Frontal cortex (tissue), 4 donors: ENCODE measurements around the gene RER1. TPM values are rescaled to one million over a fixed set of nuclear protein-coding genes. Genes with fewer than 3 reads are reported as not detected.
"Not testable (repeated sequence)": the region's sequence is repeated elsewhere in the genome, so short reads cannot be mapped to it uniquely, and the experiment has no call there.

ENCODE experiments used
- DNase-seq, 2 donors: peaks; one replicate each; pipeline ENCODE4 v3.0.0; 2012; ENCODE audit warnings: low spot score in 2 of 2
- FAIRE-seq: peaks from 2 replicates; lab custom pipeline; 2012; peaks lifted over from hg19 to GRCh38; lab: Jason Lieb, UNC
- total RNA-seq: library from RNA; depleted of rRNA; stranded (reverse); fragments of >200 nt; gene quantifications from one replicate; pipeline ENCODE4 v1.2.3, GENCODE V29; 2014
- donor health status: control.
- donor health status: control.
- donor health status: control.

Gene RER1
- total RNA-seq, 1 donor from 2014 or later, result 29.8 TPM

DNA sequence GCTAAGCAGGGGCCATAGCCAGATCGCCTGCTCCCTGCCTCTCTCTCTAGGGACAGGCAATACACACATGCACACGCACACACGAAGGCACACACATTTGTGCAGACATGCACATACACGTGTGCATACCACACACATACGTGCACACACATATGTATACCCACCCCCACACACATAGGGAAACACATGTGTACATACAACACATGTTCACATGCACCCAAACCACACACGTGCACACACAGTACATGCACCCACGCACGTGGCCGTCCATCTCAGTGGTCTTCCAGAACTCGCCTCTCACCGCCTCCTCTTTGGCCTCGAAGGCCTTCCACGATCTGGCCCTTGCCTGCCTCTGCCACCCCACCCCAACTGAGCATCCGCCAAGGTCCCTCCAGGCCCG lies 46.0 kb downstream of the RER1 start:
- DNase-seq, result no peak
- no peak for FAIRE-seq

DNA sequence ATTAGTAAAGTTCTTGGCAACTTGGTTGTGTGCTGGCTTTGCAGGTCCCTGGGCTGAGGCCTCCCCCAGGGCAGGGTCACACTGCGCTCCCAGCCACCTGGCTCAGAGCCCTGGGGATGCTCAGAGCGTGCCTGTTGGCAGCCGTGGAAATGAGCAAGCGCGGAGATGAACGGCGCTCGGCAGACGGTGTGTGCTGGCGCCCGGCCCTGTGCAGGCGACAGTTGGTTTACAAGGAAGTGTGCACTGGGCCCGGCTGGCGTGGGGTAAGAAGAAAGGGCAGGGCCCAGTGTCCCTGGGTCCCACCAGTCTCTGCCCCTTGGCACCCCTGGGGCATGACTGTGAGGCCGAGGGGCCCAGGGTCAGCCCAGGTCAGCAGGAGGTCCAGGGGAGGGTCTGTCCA lies 46.4 kb downstream of the RER1 start:
- DNase-seq (no peak), FAIRE-seq (no peak)

DNA sequence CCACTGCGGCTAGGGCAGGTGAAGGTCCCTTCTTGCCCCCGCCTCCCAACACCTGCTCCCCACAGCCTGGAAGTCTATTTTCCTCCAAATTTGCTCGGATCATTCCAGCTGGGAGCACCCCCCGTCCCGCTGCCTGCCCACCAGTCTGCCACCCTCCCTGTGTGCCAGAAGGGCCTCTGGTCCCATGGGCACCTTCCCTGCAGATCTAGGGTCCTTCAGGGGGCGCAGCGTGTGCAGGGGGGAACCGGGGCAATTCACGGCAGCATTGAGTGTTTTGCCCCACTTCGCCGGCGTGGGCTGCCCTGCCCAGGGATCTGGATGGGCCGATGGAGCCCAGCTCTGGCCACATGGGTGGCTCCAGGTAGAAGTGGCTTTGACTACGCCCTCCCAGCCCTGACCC lies 47.0 kb downstream of the RER1 start:
- FAIRE-seq, result no peak
- DNase-seq, result no peak

DNA sequence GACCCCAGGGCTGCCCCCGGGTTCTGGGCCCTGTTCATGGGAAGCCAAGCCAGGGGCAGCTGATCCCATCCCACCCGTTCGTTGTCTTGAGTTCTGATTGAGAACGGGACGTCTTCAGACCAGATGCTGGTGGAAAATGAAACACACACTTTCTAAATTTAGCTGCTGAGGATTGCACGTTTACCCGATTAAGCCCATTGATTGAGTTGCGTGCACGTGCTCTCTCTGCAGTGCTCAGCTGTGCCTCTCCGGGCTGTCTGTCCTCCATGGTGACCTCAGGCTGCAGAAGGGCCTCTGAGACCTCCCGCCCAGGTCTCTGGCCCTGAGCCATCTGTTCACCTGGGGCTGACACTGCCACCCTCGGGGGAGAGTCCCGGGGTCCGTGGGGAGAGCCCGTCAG lies 47.7 kb downstream of the RER1 start:
- DNase-seq (no peak), FAIRE-seq (no peak)

DNA sequence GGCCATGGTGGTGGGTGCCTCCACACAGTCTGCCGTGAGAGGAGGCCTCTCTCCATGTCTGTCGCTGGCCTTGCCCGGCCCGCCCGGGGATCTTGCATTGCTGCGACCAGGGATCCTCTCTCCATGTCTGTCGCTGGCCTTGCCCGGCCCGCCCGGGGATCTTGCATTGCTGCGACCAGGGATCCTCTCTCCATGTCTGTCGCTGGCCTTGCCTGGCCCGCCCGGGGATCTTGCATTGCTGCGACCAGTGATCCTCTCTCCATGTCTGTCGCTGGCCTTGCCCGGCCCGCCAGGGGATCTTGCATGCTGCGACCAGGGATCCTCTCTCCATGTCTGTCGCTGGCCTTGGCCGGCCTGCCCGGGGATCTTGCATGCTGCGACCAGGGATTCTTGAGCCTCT lies 48.7 kb downstream of the RER1 start:
- not testable (repeated sequence) for DNase-seq, FAIRE-seq

DNA sequence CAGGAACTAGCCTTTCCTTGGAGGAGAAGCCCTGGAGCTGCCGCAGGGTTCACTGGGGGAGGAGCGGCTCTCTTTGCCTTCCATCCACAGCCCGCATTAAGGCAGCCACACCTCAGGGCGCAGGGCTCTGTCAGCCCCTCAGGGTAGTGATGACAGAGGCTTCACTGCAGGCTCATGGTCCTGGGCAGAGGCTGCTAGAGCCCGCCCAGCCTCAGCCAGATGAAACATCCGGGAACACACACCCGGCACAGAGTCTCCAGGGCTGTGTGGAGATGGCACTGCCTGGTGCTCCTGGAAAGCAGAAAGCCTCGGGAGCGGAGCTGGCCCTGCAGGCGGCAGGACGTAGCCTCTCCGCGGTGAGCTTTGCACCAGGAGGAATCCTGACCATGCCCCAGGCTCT lies 50.1 kb downstream of the RER1 start:
- no peak for DNase-seq
- no peak for FAIRE-seq

DNA sequence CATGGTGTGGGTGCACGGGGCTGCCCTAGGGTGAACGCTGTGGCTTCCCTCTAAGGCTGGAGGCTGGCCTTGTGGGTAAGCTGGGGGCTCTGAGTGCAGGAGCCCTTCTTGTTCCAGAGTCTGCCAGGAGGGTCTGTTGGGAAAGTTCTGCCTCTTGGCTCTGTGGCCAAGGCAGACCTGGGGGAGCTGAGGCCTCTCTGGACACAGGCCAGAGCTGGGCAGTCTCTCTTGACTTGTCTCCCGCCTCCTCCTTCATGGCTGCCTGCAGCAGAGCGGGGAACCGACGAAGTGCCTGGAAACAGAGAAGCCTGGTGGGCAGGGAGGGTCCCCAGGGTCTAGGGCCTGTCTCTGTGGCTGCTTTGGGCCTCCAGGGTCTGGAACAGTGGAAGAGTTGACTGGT lies 51.0 kb downstream of the RER1 start:
- FAIRE-seq (no peak), DNase-seq (no peak)

DNA sequence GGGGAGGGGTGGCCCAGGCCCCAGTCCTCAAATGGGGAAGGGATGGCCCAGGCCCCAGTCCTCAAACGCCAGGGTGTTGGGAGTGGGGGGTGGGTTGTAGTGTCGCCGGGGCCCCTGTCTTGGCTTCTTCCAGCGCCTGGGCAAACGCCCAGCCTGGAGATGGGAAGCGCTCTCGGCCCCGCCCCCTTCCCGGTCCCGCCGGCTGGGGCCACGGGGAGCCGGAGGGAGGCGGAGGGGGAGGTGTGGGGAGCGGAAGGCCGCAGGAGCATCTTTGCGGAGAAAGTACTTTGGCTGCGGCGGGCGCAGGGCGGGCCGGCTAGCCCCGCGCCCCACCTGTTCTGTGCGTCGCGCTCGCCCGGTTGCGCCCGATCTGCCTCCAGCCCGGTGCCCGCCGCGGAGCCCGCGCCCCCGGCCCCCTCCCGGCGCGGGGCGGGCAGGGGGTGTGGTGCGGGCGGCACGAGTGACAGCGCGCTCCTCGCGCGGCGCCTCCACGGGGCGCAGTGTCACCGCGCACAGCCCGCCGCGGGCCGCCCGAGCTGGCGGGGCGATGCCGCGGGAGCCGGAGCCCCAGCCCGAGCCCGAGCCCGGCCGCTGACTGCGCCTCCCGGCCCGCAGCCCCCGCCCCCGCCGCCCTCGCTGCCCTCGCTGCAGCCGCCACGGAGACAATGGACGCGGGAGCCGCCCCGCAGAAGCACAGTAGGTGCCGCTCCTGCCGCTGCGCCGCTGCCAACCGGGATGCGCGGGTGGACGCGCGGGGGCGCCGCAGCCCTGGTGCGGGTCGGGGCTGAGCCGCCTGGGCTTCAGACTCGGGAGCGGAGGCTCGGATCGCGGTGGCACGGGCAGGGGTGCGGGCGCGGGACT lies 51.9 kb downstream of the RER1 start:
- no peak for FAIRE-seq
- peak; percentile 75 to 77 for DNase-seq

DNA sequence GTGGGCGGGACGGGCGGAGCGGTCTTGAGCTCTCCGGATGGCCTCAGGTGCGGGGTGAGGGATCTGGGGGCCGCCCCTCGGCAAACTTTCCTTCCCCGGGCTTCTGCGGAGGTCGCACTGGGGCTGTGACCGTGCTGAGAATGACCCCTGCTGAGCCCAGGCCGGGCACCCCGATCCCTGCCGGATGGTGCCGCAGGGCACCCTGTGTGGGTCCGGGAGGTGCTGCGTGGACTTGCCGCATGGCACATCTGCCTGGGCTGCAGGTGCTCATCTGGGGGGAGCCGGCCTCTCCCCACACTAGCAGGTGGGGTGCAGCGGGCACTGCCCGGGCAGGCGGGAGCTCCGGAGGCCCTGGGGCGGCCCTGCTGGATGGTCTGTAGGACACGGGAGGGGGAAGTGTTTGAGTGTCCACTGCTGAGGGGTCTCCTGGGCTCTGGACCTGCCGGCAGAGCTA lies 52.5 kb downstream of the RER1 start:
- FAIRE-seq (no peak), DNase-seq (no peak)

DNA sequence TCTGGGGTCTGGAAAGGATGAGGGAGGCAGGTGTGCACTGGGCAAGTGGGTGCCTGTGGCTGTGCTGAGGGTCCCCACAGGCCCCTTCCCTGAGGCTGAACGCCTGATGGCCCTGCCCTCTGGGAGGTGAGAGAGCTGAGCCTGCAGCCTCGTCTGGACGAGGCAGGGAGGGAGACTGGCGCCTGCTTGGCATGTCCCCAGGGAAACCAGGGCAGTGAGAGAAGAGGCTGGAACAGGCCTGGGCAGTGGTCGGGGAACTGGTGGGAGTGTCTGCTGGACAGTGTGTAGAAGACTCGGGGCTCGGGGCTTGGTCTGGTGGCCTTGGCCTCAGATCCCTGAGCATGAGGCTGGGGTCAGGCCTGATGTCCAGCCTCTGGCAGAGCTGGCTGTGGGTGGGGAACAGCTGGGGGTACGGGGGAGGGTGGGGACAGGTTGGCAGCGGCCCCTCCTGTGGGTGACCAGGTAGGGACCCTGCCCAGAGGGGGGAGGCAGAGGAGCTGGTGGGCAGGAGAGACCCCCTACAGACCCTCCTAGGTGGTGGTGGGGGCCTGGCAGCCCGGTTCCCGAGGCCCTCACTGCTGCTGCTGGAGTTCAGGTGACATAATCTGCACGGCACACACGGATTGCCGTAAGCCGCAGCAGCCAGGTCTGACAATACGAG lies 53.7 kb downstream of the RER1 start:
- FAIRE-seq, result no peak
- DNase-seq, result no peak

DNA sequence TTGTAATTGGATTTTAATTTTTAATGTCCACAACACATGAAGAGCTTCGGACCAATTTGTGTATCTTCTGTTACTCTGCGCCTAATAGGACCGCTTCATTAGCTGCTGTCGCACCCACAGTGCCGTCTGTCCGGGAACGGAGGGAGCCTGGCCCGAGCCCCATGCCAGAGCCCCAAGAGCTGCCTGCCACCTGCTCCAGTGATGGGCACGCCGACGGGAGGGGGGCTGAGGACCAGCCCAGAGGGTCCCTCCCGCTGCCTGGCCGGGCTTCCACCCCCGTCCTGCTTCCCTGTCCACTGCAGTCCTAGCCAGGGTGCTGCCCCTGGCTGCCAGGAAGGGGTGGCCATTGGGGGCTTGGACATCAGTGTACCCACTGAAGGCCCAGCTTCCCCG lies 54.2 kb downstream of the RER1 start:
- DNase-seq, result no peak
- no peak for FAIRE-seq

DNA sequence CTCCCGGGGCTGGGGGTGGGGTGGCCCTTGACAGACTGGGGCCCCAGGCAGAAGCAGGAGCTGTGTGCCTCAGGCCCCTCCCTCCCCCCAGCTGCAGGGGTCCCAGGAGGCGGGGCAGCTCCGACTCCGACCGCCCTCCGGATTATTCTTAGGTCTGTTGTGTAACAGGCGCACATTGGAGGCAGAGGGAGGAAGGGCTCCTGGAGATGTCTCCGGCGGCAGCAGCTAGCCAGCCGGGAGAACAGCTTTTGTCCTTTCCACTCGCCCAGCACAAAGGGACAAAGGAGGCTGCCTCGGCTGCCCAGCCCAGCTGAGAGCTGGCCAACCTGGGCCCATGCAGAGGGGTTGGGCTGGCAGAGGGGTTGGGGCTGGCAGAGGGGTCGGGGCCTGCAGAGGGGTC lies 54.8 kb downstream of the RER1 start:
- FAIRE-seq (no peak), DNase-seq (peak; percentile 73 to 74)

DNA sequence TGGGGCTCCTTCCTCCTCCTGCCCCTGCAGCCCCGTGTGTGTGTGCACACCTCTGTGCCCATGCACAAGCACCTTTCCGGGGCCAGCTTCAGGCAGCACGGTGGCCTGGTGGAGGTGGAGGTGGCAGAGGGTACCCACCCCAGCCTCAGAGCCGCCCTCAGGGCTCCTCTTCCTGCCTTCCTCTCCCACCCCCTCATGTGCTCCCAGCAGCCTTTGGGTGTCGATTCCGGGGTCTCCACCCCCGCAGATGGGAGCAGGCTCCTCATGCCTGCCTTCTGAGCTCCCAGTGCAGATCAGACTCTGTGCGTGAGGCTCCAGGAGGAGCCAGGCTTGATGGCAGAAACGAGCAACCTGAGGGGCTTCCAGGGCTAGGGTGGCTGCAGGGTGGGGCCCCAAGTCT lies 55.2 kb downstream of the RER1 start:
- FAIRE-seq, result no peak
- DNase-seq, result no peak

DNA sequence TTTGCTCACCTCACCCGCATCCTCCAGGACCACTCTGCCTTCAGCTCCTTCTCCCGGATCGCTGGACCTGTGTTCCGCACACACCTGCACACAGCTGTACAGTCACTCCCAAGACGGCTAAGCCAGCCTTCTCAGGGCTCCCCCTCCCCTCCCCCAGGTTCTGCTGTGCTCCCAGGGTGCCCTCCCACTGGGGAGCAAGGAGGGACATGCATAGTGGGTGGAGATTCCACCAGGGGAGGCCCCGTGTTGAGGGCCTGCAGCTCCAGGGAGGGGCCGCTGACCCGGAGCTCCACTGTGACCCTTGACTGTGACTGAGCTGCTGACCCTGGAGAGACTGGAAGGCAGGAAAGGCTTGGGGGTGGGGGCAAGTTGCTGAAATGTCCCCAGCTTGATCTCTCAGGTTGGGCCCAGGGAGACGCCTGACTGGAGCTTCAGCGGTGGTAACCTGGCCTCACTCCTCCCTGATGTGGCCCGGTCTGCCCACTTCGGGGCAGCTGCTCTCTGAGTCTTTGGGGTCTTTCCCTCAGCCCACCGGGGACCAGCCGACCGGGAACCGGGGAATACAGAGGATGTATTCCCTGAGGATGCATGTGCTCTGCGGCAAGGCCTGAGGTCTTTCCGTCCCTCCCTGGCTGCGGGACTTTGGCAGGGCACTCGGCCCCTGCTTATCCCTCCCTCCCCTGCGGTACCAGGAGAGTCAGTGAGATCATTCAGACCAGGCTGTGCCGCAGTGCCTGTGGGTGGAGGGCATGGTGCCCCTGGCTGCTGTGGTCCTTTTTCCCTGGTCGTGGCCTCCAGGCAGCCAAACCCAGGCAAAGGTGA lies 55.8 kb downstream of the RER1 start:
- no peak for FAIRE-seq
- DNase-seq, result no peak

DNA sequence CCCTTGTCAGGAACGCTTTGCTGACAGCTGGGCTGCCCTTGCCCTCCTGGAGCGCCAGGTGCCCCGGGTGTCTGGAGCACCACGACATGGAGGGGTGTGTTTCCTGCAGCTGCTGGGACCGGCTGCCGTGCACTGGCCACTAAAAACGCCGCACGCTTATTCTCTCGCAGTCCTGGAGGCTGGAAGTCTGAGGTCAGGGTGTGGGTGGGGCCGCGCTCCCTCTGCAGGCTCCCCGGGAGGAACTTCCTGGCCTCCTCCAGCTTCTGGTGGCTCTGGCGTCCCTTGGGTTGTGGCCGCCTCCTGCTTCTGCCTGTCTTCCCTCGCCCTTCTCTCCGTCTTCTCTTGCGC lies 56.4 kb downstream of the RER1 start:
- FAIRE-seq, result no peak
- DNase-seq, result no peak

DNA sequence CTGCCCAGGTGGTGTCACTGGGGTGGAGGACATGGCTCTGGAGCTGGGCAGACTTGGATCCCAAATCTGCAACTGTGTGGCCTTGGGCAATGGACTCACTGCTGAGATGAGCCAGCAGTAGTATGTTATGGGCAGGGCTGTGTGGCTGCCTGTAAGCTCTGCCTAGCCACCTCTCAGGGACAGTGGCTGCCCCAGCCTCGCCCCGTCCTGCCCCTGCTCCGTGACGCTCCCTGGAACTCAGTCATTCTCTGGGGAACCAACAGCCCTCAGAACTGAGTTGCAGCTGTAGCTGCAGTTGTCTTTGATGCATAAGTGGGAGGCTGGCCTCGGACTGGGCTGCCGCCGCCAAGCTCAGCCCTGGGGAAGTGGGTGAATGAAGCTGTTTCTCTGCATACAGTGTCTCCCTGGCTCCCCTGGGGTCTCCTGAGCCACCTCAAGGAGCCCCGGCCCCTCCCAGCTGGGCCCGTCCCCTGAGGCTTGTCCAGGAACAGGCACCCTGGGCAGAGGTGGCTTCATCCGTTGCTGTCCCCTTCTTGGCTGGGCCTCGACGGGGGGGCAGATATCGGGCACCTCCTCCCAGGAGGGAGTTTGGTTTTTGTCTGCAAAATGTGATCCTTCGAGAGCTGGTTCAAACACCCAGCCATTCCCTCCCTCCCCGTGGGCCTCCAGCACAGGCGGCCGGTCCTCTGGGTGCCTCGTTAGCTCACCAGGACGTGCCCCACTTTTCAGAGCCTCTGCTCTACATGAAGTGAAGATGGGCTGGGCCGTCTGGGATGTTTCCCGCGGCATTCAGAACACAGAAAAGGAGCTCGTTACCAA lies 58.2 kb downstream of the RER1 start:
- DNase-seq (peak; percentile 74 to 77), FAIRE-seq (no peak)

DNA sequence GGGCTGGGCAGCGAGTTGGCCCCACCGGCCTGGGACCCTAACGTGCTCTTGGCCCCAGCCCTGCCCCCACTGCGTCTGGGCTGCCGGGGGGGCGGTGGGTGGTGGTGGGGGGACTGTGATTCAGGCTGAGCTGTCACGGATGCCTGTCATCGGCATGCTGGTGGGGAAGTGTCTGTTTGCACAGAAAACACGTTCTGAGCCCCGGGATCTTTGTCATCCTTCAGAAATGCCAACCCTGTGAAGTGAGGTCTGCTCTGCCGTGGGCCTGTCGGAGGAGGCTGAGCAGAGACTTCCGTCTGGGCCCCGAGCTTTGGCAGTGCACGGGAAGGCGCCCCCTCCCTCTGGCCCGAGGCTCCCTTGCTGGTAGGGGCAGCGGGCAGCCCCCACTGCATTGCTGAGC lies 60.1 kb downstream of the RER1 start:
- no peak for DNase-seq
- no peak for FAIRE-seq

DNA sequence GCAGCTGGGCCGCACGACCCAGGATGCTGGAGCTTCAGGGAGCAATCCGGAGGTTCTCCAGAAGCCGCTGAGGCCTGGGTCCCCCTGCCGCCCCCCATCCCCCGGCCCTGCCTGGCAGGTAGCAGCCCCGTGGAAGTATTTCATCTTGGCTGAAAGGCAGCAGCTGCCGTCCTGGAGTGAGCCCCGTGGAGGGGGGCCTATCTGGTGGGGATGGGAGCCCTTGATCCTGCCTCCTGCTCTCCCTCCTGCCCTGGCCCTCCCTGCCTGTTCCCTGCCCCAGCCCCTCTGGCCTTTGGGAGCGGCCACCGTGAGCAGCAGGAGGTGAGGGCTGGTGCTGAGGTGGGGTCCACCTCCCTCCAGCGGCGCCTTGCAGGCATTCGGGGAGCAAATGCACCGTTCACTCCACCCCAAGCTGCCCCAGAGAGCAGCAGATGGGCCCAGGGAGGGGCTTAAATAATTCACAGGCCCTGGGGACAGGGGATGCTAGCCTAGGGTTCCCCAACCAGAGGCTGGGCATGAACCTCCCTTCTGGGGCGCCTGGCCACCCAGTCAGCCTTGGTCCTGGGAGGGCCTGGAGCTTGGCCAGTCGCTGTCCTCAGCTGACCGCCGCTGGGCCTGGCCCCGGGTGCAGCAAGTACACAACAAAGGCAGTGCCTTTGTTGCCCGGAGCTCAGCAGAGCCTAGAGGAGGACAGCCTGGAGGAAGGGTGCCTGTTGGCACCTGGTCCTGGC lies 60.7 kb downstream of the RER1 start:
- DNase-seq (peak; percentile 73 to 85), FAIRE-seq (no peak)

DNA sequence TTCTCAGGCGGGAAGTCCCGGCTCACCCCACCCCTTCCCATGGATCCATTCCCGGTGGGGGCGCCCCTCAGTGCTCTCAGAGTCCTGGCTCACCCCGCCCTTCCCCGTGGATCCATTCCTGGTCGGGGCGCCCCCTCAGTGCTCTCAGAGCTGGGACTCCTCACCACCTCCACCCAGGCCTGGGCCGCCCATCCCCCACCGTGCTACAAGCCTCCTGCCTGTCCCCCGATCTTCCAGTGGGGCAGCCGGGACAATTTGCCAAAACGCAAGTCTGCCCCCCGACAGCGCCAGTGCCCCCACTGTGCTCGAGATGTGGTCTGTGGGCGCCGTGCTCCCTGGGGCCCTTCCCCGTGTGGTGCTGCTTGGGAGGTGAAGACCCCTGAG lies 61.3 kb downstream of the RER1 start:
- FAIRE-seq, result no peak
- DNase-seq, result no peak
